WTC11 (cell line): ENCODE measurements around the gene DDAH2. TPM values are rescaled to one million over a fixed set of nuclear protein-coding genes. Genes with fewer than 3 reads are reported as not detected.

Experiments
- ATAC-seq: fragments of 200-7000 bp; cut with Tn5 transposase; 2 replicates; pipeline ENCODE4 v1.10.0; 2021; ENCODE audit warnings: mild to moderate bottlenecking, moderate library complexity
- CTCF ChIA-PET: fragments of 300-600 bp; sonication (Branson Sonifier 250); formaldehyde crosslinking; loops from one replicate; lab custom pipeline; 2021; ENCODE audit warnings: antibody characterized with exemption; lab: Charles Lee
- POLR2A ChIA-PET: fragments of 350-600 bp; sonication (Branson Sonifier 250); formaldehyde crosslinking; loops from one replicate; lab custom pipeline; 2021; ENCODE audit warnings: antibody characterized with exemption; lab: Charles Lee
- DNase-seq: peaks from one replicate; pipeline ENCODE4 v3.0.0; 2021; ENCODE audit warnings: low spot score
- H3K27ac Mint-ChIP-seq: 2 replicates; pipeline ENCODE4 v1.8.0; 2021; ENCODE audit warnings: mixed read lengths
- H3K27me3 Mint-ChIP-seq: 2 replicates; pipeline ENCODE4 v1.8.0; 2021; ENCODE audit warnings: low read depth, mild to moderate bottlenecking, moderate library complexity, mixed read lengths
- H3K36me3 Mint-ChIP-seq: 2 replicates; pipeline ENCODE4 v1.8.0; 2021; ENCODE audit warnings: mixed read lengths
- H3K4me1 Mint-ChIP-seq: 2 replicates; pipeline ENCODE4 v1.8.0; 2022; ENCODE audit warnings: mixed read lengths
- H3K4me3 Mint-ChIP-seq: 2 replicates; pipeline ENCODE4 v1.8.0; 2021; ENCODE audit warnings: mild to moderate bottlenecking, moderate library complexity, mixed read lengths
- H3K9me3 Mint-ChIP-seq: 2 replicates; pipeline ENCODE4 v1.8.0; 2021; ENCODE audit warnings: mixed read lengths
- E2F1 ChIP-seq: sonication (generic); formaldehyde crosslinking; IDR thresholded peaks from 2 replicates; pipeline ENCODE4 v1.8.0; 2022; ENCODE audit warnings: mild to moderate bottlenecking, missing genetic modification reagents
- ELF4 ChIP-seq: sonication (generic); formaldehyde crosslinking; IDR thresholded peaks from 2 replicates; pipeline ENCODE4 v1.8.1; 2022; ENCODE audit warnings: low read depth, mild to moderate bottlenecking, moderate library complexity, missing genetic modification reagents
- FOXK1 ChIP-seq: sonication (generic); formaldehyde crosslinking; IDR thresholded peaks from 2 replicates; pipeline ENCODE4 v1.8.0; 2022; ENCODE audit warnings: mild to moderate bottlenecking, moderate library complexity, missing genetic modification reagents
- HMGA2 ChIP-seq: fragments of 250-450 bp; sonication (Bioruptor Pico); IDR thresholded peaks from 2 replicates; pipeline ENCODE4 v1.4.0; 2021; ENCODE audit warnings: mild to moderate bottlenecking, moderate library complexity
- IRF2 ChIP-seq: sonication (generic); formaldehyde crosslinking; IDR thresholded peaks from 2 replicates; pipeline ENCODE4 v1.8.0; 2022; ENCODE audit warnings: low read depth, missing genetic modification reagents, borderline replicate concordance
- MYBL2 ChIP-seq: sonication (generic); formaldehyde crosslinking; IDR thresholded peaks from 2 replicates; pipeline ENCODE4 v1.8.1; 2023; ENCODE audit warnings: mild to moderate bottlenecking, moderate library complexity, missing genetic modification reagents
- NR1H2 ChIP-seq: sonication (generic); formaldehyde crosslinking; IDR thresholded peaks from 2 replicates; pipeline ENCODE4 v1.9.0; 2021; ENCODE audit warnings: mild to moderate bottlenecking, moderate library complexity, missing genetic modification reagents
- SMAD3 ChIP-seq: sonication (generic); formaldehyde crosslinking; IDR thresholded peaks from 2 replicates; pipeline ENCODE4 v1.8.0; 2022; ENCODE audit warnings: missing genetic modification reagents, mild to moderate bottlenecking, borderline replicate concordance
- TEAD4 ChIP-seq: sonication (generic); formaldehyde crosslinking; IDR thresholded peaks from 2 replicates; pipeline ENCODE4 v1.8.0; 2022; ENCODE audit warnings: mild to moderate bottlenecking, missing genetic modification reagents
- ZNF232 ChIP-seq: sonication (generic); formaldehyde crosslinking; IDR thresholded peaks from 2 replicates; pipeline ENCODE4 v1.8.0; 2022; ENCODE audit warnings: mild to moderate bottlenecking, missing genetic modification reagents
- ZNF281 ChIP-seq: sonication (generic); formaldehyde crosslinking; IDR thresholded peaks from 2 replicates; pipeline ENCODE4 v1.8.0; 2023; ENCODE audit warnings: mild to moderate bottlenecking, missing genetic modification reagents
- ZNF532 ChIP-seq: fragments of 250-450 bp; sonication (Bioruptor Pico); IDR thresholded peaks from 2 replicates; pipeline ENCODE4 v1.9.0; 2021; ENCODE audit warnings: mild to moderate bottlenecking, borderline replicate concordance
- total RNA-seq: library from RNA; stranded (reverse); gene quantifications from 3 replicates; pipeline ENCODE4 v1.2.3, GENCODE V29; 2021
- TF ChIP-seq, protein P1 (sequence below): sonication (generic); formaldehyde crosslinking; conservative IDR thresholded peaks from 2 replicates; pipeline ENCODE4 v1.8.1; 2022; ENCODE audit warnings: mild to moderate bottlenecking, missing genetic modification reagents
- TF ChIP-seq, protein P2 (sequence below): sonication (generic); formaldehyde crosslinking; IDR thresholded peaks from 2 replicates; pipeline ENCODE4 v1.8.0; 2022; ENCODE audit warnings: mild to moderate bottlenecking, missing genetic modification reagents
- TF ChIP-seq, protein P3 (sequence below): sonication (generic); formaldehyde crosslinking; IDR thresholded peaks from 2 replicates; pipeline ENCODE4 v1.8.1; 2023; ENCODE audit warnings: mild to moderate bottlenecking, missing genetic modification reagents

DDAH2 gene
- total RNA-seq, 1 experiment from 2014 or later = 67.3 TPM

DNA sequence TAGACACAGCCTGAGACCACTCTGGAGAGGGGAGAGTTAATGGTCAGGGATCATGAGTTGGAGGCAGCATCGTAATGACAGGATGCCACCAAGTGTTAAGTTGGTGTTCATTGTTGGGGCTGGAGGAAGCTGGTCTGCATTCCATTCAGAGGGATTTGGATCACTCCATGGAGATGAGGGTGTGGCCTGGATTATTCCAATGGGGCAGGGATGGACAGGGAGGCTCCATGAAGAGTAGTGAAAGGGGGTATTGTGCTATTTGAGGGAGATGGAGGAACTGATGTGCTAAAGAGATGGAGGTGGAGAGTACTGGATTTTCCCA lies 34.5 kb upstream of the DDAH2 start:
- Mint-ChIP-seq H3K27me3 (no peaks in the 10 kb centered on the region; the same call in 1 of the 2 replicates), H3K9me3 (no peaks in the 10 kb centered on the region), H3K4me1 (peaks cover 23% of the 10 kb centered on the region), H3K36me3 (peaks cover 22% of the 10 kb centered on the region), H3K4me3 (no peak overlapping the region), H3K27ac (0 out of 2 replicates have a peak overlapping the region, but pooled peaks have one; percentile 7)
- ChIA-PET CTCF (interaction anchor here (0.8 to 1.3 kb wide), 3 partner anchors 10 to 74 kb away, joined by 3 to 6 read pairs (median 5); no protein-coding TSS in a partner anchor), POLR2A (interaction anchor here (0.5 to 0.8 kb wide), 2 partner anchors 11 to 82 kb away, joined by 3 read pairs; partner anchors contain the start of gene LY6G5C)
- DNase-seq (peak; percentile 33), ATAC-seq (peak; percentile 41)
- TF ChIP-seq HMGA2 (CRISPR knock-in tag) = no peak
- TF ChIP-seq MYBL2 = no peak
- TF ChIP-seq ZNF232 = no peak

- Mint-ChIP-seq H3K27me3 (no peaks in the 10 kb centered on the region; the same call in 1 of the 2 replicates), H3K36me3 (peaks cover 24% of the 10 kb centered on the region), H3K27ac (0 out of 2 replicates have a peak overlapping the region, but pooled peaks have one; percentile 7), H3K9me3 (no peaks in the 10 kb centered on the region), H3K4me3 (no peak overlapping the region), H3K4me1 (peaks cover 23% of the 10 kb centered on the region)
- DNase-seq = no peak
- CTCF ChIA-PET = interaction anchor here (0.5 to 1.3 kb wide), 4 partner anchors 10 to 74 kb away, joined by 3 to 6 read pairs (median 4); no protein-coding TSS in a partner anchor
- POLR2A ChIA-PET = interaction anchor here (0.8 kb wide), 1 partner anchor 10 kb away, joined by 3 read pairs; no protein-coding TSS in a partner anchor
- TF ChIP-seq, protein P1, sequence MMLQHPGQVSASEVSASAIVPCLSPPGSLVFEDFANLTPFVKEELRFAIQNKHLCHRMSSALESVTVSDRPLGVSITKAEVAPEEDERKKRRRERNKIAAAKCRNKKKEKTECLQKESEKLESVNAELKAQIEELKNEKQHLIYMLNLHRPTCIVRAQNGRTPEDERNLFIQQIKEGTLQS (CRISPR knock-in tag) = 0 out of 2 replicates have a peak, but pooled peaks have one; percentile 21
- no peak for TF ChIP-seq NR1H2 (CRISPR knock-in tag)
- TF ChIP-seq TEAD4 (CRISPR knock-in tag) = 0 out of 2 replicates have a peak, but pooled peaks have one; percentile 22
- TF ChIP-seq ZNF532 (CRISPR knock-in tag) = no peak
- TF ChIP-seq, all 79 proteins: peak for 2
- ATAC-seq = no peak
Observed at GRCh38 chr6:31762878-31763618, 33.9 kb upstream of the DDAH2 start.

DNA sequence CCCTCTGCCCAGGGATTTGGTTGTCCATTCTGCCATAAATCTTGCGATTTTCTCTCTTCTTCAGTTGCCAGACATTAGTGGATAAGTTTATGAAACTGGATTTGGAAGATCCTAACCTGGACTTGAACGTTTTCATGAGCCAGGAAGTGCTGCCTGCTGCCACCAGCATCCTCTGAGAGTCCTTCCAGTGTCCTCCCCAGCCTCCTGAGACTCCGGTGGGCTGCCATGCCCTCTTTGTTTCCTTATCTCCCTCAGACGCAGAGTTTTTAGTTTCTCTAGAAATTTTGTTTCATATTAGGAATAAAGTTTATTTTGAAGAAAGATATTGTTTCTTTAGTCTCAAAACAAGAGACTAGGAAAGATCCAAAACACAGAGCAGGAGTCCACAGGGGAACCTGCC lies 33.3 kb upstream of the DDAH2 start, which contains the start of gene SAPCD1:
SAPCD1 (plus strand) TSS at position 301 of the 400 bp plus-strand sequence. CDS start 399 bp downstream, outside the sequence.
- Mint-ChIP-seq H3K36me3 (peaks cover 25% of the 10 kb centered on the region), H3K27me3 (no peaks in the 10 kb centered on the region), H3K4me3 (no peak within 1 kb of the TSS)
- POLR2A ChIA-PET = interaction anchor here (0.6 kb wide), 1 partner anchor 62 kb away, joined by 5 read pairs; no protein-coding TSS in a partner anchor
- DNase-seq = no peak
- TF ChIP-seq, protein P2, sequence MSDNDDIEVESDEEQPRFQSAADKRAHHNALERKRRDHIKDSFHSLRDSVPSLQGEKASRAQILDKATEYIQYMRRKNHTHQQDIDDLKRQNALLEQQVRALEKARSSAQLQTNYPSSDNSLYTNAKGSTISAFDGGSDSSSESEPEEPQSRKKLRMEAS = no peak
- TF ChIP-seq FOXK1 (CRISPR knock-in tag) (no peak), SMAD3 (CRISPR knock-in tag) (no peak), ZNF281 (CRISPR knock-in tag) (no peak), IRF2 (CRISPR knock-in tag) (no peak), E2F1 (CRISPR knock-in tag) (no peak), MYBL2 (no peak), ELF4 (CRISPR knock-in tag) (no peak)
- TF ChIP-seq, protein P3, sequence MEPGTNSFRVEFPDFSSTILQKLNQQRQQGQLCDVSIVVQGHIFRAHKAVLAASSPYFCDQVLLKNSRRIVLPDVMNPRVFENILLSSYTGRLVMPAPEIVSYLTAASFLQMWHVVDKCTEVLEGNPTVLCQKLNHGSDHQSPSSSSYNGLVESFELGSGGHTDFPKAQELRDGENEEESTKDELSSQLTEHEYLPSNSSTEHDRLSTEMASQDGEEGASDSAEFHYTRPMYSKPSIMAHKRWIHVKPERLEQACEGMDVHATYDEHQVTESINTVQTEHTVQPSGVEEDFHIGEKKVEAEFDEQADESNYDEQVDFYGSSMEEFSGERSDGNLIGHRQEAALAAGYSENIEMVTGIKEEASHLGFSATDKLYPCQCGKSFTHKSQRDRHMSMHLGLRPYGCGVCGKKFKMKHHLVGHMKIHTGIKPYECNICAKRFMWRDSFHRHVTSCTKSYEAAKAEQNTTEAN = no peak
- TF ChIP-seq, all 79 proteins: peak for 0
- peak within 1 kb of the TSS; percentile 7; the same call in 1 of the 2 replicates for H3K27ac Mint-ChIP-seq
- ATAC-seq = no peak
- H3K4me1 Mint-ChIP-seq = peaks cover 23% of the 10 kb centered on the region
- CTCF ChIA-PET = interaction anchor here (0.5 to 1.8 kb wide), 2 partner anchors 8 to 13 kb away, joined by 3 to 8 read pairs; no protein-coding TSS in a partner anchor
- no peaks in the 10 kb centered on the region for H3K9me3 Mint-ChIP-seq
